Measurements from ENCODE around the gene MYO9B. TPM values are rescaled to one million over a fixed set of nuclear protein-coding genes. Genes with fewer than 3 reads are reported as not detected.

The MYO9B gene
- total and polyA plus RNA-seq, 11 donors = 24.2 to 89.4 (median 31.3) TPM

DNA sequence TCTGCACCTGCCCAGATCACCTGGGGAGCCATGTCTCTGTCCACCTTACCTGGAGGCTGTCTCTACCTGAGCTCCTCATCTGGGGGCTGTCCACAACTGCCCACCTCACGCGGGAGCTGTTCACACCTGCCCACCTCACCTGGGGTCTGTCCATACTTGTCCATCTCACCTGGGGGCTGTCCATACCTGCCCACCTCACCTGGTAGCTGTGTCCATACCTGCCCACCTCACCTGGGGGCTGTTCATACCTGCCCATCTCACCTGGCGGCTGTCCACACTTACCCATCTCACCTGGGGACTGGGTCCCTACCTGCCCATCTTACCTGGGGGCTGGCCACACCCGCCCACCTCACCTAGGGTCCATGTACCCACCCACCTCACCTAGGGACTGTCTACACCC lies 38.9 kb upstream of the MYO9B start:
- ATAC-seq (no peak), DNase-seq (no peak)
- Histone ChIP-seq H3K4me1 (peaks cover 0 to 11% (median under 1%) of the 10 kb centered on the region in 12 donors), H3K36me3 (no peaks in the 10 kb centered on the region), H3K9me3 (no peaks in the 10 kb centered on the region), H3K27me3 (no peaks in the 10 kb centered on the region), H3K4me3 (no peak overlapping the region), H3K27ac (no peak overlapping the region)
- no peak for TF ChIP-seq POLR2A (IDR thresholded peaks at IDR 0.05)
- TF ChIP-seq, protein P1, sequence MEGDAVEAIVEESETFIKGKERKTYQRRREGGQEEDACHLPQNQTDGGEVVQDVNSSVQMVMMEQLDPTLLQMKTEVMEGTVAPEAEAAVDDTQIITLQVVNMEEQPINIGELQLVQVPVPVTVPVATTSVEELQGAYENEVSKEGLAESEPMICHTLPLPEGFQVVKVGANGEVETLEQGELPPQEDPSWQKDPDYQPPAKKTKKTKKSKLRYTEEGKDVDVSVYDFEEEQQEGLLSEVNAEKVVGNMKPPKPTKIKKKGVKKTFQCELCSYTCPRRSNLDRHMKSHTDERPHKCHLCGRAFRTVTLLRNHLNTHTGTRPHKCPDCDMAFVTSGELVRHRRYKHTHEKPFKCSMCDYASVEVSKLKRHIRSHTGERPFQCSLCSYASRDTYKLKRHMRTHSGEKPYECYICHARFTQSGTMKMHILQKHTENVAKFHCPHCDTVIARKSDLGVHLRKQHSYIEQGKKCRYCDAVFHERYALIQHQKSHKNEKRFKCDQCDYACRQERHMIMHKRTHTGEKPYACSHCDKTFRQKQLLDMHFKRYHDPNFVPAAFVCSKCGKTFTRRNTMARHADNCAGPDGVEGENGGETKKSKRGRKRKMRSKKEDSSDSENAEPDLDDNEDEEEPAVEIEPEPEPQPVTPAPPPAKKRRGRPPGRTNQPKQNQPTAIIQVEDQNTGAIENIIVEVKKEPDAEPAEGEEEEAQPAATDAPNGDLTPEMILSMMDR (IDR thresholded peaks at IDR 0.05) = no peak
- intact Hi-C loops (cut with DNase I) = no loop called here
- 76 to 85% (median 82%) methylated on average over 2 to 4 of the region's 4 CpGs for WGBS, 4 donors

DNA sequence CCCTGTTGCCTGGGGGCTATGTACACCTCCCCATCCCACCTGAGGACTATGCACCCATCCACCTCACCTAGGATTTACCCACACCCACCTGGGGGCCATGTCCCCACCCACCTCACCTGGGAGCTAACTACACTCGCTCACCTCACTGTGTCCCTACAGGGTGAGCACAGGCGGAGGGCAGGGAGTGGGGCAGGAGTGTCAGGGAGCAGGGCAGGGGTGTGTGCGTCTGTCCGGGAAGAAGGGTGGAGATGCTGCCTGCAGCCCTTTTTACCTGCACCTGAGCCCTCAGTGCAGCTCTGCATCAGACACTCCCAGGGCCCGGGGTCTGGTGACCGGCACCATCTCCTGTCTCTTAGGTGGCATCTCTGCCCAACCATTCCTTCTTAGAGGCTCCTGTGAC lies 38.4 kb upstream of the MYO9B start:
- DNase-seq = no peak
- Histone ChIP-seq H3K4me1 (peaks cover 0 to 11% (median 2%) of the 10 kb centered on the region in 12 donors), H3K9me3 (no peaks in the 10 kb centered on the region), H3K27me3 (no peaks in the 10 kb centered on the region), H3K4me3 (no peak overlapping the region), H3K36me3 (no peaks in the 10 kb centered on the region), H3K27ac (no peak overlapping the region)
- 86 to 96% (median 93%) methylated on average over 3 to 6 of the region's 6 CpGs for WGBS, 4 donors
- no peak for TF ChIP-seq POLR2A (IDR thresholded peaks at IDR 0.05)
- TF ChIP-seq, protein P1 (IDR thresholded peaks at IDR 0.05) = no peak
- intact Hi-C loops (cut with DNase I) = no loop called here
- no peak for ATAC-seq

GRCh38 chr19:17037966-17038500 lies 37.5 kb upstream of the MYO9B start:
- no peaks in the 10 kb centered on the region for H3K27me3 ChIP-seq
- TF ChIP-seq, protein P1 (IDR thresholded peaks at IDR 0.05) = no peak
- H3K4me3 ChIP-seq = no peak overlapping the region
- peaks cover 0 to 13% (median 2%) of the 10 kb centered on the region in 12 donors for H3K4me1 ChIP-seq
- H3K9me3 ChIP-seq = no peaks in the 10 kb centered on the region
- intact Hi-C loops (cut with DNase I) = no loop called here
- H3K36me3 ChIP-seq = no peaks in the 10 kb centered on the region
- WGBS, 4 donors = 77 to 83% (median 79%) methylated on average over 12 to 15 of the region's 15 CpGs
- no peak for ATAC-seq
- no peak for DNase-seq
- no peak overlapping the region for H3K27ac ChIP-seq

- H3K36me3 ChIP-seq = no peaks in the 10 kb centered on the region
- DNase-seq (peak in 4 of 5 donors; percentile 56 to 66 (median 65)), ATAC-seq (peak; percentile 78 to 95 (median 82))
- H3K27ac ChIP-seq = peak overlapping the region in 10 of 12 donors; percentile 22 to 83 (median 64)
- H3K4me1 ChIP-seq = peaks cover 0 to 13% (median 0%) of the 10 kb centered on the region in 12 donors
- H3K4me3 ChIP-seq = no peak overlapping the region
- intact Hi-C loops (cut with DNase I) = loop anchor here in 2 of 10 donors (1.0 to 5.0 kb wide), 2 partner anchors 56 to 145 kb away; no protein-coding TSS in a partner anchor
- TF ChIP-seq, protein P1 (IDR thresholded peaks at IDR 0.05) = no peak
- TF ChIP-seq POLR2A (IDR thresholded peaks at IDR 0.05) = no peak
- H3K27me3 ChIP-seq = no peaks in the 10 kb centered on the region
- H3K9me3 ChIP-seq = no peaks in the 10 kb centered on the region
- 26 to 47% (median 35%) methylated on average over 11 of the region's 11 CpGs for WGBS, 4 donors
These were observed 33.6 kb upstream of the MYO9B start for GRCh38 chr19:17041976-17042375.

All from heart left ventricle (tissue), 16 donors.